ENCODE measurements around the gene LEF1. TPM values are rescaled to one million over a fixed set of nuclear protein-coding genes. Genes with fewer than 3 reads are reported as not detected.

The LEF1 gene
- total and polyA plus RNA-seq, 2 of the 8 experiments (the other 6 are each of a cell fraction or from before 2014, with no cell fraction given), result 2.6 to 5.2 TPM

DNA sequence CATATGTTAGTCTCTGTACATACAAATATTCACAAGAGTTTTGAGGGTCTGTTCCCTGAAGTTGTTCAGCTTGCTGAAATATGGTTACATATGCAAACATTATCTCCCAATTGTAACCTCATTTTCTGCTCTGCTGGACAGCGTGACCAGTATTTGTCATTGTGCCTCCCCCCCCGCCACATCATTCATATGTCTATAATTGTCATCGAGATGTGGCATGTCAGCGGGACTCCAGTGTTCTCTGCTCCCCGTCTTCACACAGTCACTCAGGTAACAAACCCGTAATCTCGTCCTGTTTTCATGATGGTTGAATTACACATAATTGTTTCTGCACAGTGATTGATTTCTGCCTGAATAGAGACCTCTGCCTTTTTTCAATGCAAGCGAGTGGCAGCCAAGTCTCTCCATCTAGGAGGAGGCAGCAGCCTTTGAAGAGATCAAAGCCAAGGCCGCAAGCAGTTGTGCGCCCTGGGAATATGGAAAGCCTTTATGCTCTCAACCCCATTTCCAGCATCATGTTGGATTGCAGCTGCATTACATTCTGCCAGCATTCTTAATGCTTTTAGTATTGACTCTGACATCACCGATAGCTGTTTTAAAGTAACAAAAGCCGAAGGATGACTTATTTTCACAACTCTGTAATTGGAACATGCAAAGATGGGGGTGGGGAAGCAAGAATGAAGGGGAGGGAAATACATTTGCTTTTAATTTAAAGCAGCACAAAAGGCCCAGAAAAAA lies 27.4 kb downstream of the LEF1 start (continued):
- TF ChIP-seq, protein P1, sequence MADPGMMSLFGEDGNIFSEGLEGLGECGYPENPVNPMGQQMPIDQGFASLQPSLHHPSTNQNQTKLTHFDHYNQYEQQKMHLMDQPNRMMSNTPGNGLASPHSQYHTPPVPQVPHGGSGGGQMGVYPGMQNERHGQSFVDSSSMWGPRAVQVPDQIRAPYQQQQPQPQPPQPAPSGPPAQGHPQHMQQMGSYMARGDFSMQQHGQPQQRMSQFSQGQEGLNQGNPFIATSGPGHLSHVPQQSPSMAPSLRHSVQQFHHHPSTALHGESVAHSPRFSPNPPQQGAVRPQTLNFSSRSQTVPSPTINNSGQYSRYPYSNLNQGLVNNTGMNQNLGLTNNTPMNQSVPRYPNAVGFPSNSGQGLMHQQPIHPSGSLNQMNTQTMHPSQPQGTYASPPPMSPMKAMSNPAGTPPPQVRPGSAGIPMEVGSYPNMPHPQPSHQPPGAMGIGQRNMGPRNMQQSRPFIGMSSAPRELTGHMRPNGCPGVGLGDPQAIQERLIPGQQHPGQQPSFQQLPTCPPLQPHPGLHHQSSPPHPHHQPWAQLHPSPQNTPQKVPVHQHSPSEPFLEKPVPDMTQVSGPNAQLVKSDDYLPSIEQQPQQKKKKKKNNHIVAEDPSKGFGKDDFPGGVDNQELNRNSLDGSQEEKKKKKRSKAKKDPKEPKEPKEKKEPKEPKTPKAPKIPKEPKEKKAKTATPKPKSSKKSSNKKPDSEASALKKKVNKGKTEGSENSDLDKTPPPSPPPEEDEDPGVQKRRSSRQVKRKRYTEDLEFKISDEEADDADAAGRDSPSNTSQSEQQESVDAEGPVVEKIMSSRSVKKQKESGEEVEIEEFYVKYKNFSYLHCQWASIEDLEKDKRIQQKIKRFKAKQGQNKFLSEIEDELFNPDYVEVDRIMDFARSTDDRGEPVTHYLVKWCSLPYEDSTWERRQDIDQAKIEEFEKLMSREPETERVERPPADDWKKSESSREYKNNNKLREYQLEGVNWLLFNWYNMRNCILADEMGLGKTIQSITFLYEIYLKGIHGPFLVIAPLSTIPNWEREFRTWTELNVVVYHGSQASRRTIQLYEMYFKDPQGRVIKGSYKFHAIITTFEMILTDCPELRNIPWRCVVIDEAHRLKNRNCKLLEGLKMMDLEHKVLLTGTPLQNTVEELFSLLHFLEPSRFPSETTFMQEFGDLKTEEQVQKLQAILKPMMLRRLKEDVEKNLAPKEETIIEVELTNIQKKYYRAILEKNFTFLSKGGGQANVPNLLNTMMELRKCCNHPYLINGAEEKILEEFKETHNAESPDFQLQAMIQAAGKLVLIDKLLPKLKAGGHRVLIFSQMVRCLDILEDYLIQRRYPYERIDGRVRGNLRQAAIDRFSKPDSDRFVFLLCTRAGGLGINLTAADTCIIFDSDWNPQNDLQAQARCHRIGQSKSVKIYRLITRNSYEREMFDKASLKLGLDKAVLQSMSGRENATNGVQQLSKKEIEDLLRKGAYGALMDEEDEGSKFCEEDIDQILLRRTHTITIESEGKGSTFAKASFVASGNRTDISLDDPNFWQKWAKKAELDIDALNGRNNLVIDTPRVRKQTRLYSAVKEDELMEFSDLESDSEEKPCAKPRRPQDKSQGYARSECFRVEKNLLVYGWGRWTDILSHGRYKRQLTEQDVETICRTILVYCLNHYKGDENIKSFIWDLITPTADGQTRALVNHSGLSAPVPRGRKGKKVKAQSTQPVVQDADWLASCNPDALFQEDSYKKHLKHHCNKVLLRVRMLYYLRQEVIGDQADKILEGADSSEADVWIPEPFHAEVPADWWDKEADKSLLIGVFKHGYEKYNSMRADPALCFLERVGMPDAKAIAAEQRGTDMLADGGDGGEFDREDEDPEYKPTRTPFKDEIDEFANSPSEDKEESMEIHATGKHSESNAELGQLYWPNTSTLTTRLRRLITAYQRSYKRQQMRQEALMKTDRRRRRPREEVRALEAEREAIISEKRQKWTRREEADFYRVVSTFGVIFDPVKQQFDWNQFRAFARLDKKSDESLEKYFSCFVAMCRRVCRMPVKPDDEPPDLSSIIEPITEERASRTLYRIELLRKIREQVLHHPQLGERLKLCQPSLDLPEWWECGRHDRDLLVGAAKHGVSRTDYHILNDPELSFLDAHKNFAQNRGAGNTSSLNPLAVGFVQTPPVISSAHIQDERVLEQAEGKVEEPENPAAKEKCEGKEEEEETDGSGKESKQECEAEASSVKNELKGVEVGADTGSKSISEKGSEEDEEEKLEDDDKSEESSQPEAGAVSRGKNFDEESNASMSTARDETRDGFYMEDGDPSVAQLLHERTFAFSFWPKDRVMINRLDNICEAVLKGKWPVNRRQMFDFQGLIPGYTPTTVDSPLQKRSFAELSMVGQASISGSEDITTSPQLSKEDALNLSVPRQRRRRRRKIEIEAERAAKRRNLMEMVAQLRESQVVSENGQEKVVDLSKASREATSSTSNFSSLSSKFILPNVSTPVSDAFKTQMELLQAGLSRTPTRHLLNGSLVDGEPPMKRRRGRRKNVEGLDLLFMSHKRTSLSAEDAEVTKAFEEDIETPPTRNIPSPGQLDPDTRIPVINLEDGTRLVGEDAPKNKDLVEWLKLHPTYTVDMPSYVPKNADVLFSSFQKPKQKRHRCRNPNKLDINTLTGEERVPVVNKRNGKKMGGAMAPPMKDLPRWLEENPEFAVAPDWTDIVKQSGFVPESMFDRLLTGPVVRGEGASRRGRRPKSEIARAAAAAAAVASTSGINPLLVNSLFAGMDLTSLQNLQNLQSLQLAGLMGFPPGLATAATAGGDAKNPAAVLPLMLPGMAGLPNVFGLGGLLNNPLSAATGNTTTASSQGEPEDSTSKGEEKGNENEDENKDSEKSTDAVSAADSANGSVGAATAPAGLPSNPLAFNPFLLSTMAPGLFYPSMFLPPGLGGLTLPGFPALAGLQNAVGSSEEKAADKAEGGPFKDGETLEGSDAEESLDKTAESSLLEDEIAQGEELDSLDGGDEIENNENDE (IDR thresholded peaks at IDR 0.05; ENCODE audit: insufficient replicate concordance, low read length), result no peak
- no peak for TF ChIP-seq RFX5 (IDR thresholded peaks at IDR 0.05; ENCODE audit: borderline replicate concordance, low read depth, low read length)
- no peak for TF ChIP-seq POLR2AphosphoS5 (IDR thresholded peaks at IDR 0.05; ENCODE audit: low read depth, low read length)
- no peak for TF ChIP-seq HDAC2 (IDR thresholded peaks at IDR 0.05; ENCODE audit: borderline replicate concordance in 1 of 2, low read depth in 2 of 2, low read length in 2 of 2)

Measured in H1 (cell line).